ENCODE measurements around the gene FIGLA.

FIGLA gene

DNA sequence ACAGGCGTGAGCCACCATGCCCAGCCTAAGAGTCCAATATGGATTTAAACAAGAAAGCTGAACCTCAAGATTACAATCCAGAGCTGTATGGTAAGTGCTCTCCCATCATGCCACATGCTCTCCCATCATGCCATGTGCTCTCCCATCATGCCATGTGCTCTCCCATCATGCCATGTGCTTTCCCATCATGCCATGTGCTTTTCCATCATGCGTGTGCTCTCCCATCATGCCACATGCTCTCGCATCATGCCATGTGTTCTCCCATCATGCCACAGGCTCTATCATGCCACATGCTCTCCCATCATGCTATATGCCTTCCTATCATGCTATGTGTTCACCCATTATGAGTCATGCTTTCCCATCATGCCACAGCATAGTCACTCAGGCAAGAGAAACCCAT, 43.2 kb downstream of the FIGLA start:
- no peak for TF ChIP-seq POLR2AphosphoS5 (IDR thresholded peaks at IDR 0.05; ENCODE audit: low read depth)
- no peak for TF ChIP-seq SPI1 (IDR thresholded peaks at IDR 0.05; ENCODE audit: borderline replicate concordance, low read depth)
- no peak for TF ChIP-seq GABPA (IDR thresholded peaks at IDR 0.05; ENCODE audit: low read depth)
- TF ChIP-seq, protein P1, sequence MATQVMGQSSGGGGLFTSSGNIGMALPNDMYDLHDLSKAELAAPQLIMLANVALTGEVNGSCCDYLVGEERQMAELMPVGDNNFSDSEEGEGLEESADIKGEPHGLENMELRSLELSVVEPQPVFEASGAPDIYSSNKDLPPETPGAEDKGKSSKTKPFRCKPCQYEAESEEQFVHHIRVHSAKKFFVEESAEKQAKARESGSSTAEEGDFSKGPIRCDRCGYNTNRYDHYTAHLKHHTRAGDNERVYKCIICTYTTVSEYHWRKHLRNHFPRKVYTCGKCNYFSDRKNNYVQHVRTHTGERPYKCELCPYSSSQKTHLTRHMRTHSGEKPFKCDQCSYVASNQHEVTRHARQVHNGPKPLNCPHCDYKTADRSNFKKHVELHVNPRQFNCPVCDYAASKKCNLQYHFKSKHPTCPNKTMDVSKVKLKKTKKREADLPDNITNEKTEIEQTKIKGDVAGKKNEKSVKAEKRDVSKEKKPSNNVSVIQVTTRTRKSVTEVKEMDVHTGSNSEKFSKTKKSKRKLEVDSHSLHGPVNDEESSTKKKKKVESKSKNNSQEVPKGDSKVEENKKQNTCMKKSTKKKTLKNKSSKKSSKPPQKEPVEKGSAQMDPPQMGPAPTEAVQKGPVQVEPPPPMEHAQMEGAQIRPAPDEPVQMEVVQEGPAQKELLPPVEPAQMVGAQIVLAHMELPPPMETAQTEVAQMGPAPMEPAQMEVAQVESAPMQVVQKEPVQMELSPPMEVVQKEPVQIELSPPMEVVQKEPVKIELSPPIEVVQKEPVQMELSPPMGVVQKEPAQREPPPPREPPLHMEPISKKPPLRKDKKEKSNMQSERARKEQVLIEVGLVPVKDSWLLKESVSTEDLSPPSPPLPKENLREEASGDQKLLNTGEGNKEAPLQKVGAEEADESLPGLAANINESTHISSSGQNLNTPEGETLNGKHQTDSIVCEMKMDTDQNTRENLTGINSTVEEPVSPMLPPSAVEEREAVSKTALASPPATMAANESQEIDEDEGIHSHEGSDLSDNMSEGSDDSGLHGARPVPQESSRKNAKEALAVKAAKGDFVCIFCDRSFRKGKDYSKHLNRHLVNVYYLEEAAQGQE (IDR thresholded peaks at IDR 0.05; ENCODE audit: insufficient replicate concordance, low read depth): no peak
- TF ChIP-seq, protein P2, sequence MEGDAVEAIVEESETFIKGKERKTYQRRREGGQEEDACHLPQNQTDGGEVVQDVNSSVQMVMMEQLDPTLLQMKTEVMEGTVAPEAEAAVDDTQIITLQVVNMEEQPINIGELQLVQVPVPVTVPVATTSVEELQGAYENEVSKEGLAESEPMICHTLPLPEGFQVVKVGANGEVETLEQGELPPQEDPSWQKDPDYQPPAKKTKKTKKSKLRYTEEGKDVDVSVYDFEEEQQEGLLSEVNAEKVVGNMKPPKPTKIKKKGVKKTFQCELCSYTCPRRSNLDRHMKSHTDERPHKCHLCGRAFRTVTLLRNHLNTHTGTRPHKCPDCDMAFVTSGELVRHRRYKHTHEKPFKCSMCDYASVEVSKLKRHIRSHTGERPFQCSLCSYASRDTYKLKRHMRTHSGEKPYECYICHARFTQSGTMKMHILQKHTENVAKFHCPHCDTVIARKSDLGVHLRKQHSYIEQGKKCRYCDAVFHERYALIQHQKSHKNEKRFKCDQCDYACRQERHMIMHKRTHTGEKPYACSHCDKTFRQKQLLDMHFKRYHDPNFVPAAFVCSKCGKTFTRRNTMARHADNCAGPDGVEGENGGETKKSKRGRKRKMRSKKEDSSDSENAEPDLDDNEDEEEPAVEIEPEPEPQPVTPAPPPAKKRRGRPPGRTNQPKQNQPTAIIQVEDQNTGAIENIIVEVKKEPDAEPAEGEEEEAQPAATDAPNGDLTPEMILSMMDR (IDR thresholded peaks at IDR 0.05; ENCODE audit: insufficient read depth, low read length): no peak
- H3K27ac ChIP-seq (replicated peaks): no peak overlapping the region
- no peaks in the 10 kb centered on the region for H3K27me3 ChIP-seq (ENCODE audit: insufficient read depth, poor library complexity, severe bottlenecking)
- H3K4me3 ChIP-seq (replicated peaks; ENCODE audit: insufficient read depth, low read length): no peak overlapping the region
- no peak for DNase-seq (ENCODE audit: low read depth in 1 of 2, low spot score in 1 of 2)

DNA sequence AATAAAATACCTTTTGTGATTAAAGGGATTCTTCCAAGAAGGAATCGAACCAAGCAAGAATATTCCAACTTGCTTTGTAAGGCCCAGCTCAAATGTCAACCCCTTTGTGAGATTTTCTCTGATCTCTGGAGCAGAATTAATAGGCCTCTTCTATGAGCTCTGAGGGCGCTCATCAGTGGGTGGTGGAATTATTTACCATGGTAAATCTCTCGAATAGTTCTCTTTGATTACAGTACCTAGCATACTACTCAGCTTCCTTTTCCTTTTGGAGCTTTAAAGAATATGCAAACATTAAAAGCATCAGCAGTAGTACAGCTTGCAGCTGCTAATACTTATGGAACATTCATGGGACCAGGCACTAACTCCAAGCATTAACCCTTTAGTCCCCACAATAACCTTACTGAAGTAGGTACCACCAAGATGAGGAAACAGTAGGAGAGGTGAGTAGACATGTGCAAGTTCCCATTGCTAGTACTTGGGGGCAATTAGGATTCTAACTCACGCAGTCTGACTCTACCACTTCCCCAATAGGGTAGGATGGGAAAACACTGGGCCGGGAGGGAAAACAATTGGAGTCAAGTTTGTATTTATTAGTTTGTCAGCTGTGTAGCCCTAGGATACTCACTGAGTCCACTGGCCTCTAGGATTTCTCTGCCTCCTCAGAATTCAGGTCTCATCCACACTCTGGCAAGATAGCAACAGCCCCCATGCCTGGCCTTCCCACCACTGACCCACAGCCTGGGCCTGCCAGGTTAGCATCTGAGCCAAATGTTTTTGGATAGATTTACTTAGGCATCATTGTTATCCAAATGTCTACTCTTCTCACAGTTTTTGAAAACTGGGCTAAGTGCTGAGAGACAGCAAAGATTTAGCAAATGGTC, 44.1 kb downstream of the FIGLA start:
- no peak overlapping the region for H3K4me3 ChIP-seq (replicated peaks; ENCODE audit: insufficient read depth, low read length)
- TF ChIP-seq, protein P1 (IDR thresholded peaks at IDR 0.05; ENCODE audit: insufficient replicate concordance, low read depth): no peak
- no peak for TF ChIP-seq SPI1 (IDR thresholded peaks at IDR 0.05; ENCODE audit: borderline replicate concordance, low read depth)
- TF ChIP-seq, protein P2 (IDR thresholded peaks at IDR 0.05; ENCODE audit: insufficient read depth, low read length): no peak
- TF ChIP-seq POLR2AphosphoS5 (IDR thresholded peaks at IDR 0.05; ENCODE audit: low read depth): no peak
- no peak for TF ChIP-seq GABPA (IDR thresholded peaks at IDR 0.05; ENCODE audit: low read depth)
- no peaks in the 10 kb centered on the region for H3K27me3 ChIP-seq (ENCODE audit: insufficient read depth, poor library complexity, severe bottlenecking)
- no peak for DNase-seq (ENCODE audit: low read depth in 1 of 2, low spot score in 1 of 2)
- no peak overlapping the region for H3K27ac ChIP-seq (replicated peaks)

DNA sequence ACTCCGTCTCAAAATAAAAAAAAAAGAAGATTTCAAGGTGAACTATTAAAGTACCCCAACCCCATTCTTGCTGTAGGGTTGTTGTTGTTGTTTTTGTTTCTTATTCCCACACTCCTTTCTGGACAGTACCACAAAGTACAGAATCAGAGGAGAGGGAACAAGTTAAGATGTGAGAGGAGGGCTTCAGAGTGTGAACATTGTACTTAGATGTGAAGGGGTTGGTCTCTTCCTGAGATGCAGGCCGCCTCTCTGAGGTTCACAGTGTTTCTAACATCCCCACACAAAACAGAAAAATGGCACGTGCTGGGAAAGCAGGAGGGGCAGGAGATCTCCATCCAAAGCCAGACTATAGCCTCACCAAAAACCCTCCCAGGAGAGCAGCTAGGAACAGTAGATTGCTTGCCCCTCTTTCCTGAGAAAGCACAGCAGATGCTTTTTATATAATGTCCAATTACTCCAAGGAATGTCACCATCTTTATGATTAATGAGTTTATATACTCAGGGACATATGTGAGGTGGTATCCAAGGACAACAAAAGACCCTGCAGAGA, 45.1 kb downstream of the FIGLA start:
- Histone ChIP-seq H3K4me3 (replicated peaks; ENCODE audit: insufficient read depth, low read length) (no peak overlapping the region), H3K27ac (replicated peaks) (no peak overlapping the region), H3K27me3 (ENCODE audit: insufficient read depth, poor library complexity, severe bottlenecking) (no peaks in the 10 kb centered on the region)
- TF ChIP-seq, protein P1 (IDR thresholded peaks at IDR 0.05; ENCODE audit: insufficient replicate concordance, low read depth): no peak
- TF ChIP-seq GABPA (IDR thresholded peaks at IDR 0.05; ENCODE audit: low read depth) (no peak), SPI1 (IDR thresholded peaks at IDR 0.05; ENCODE audit: borderline replicate concordance, low read depth) (no peak), POLR2AphosphoS5 (IDR thresholded peaks at IDR 0.05; ENCODE audit: low read depth) (no peak)
- TF ChIP-seq, protein P2 (IDR thresholded peaks at IDR 0.05; ENCODE audit: insufficient read depth, low read length): no peak
- DNase-seq (ENCODE audit: low read depth in 1 of 2, low spot score in 1 of 2): no peak

Data from HL-60 (cell line).